ENCODE data around the gene ASB3. TPM values are rescaled to one million over a fixed set of nuclear protein-coding genes. Genes with fewer than 3 reads are reported as not detected.

ASB3 gene
- total RNA-seq, 1 donor from 2014 or later, result 17.3 TPM

- no peak for DNase-seq (ENCODE audit: low read depth)
- no peak for TF ChIP-seq CTCF (IDR thresholded peaks at IDR 0.05; ENCODE audit: insufficient read depth, low read length, poor library complexity, severe bottlenecking)
- no peak overlapping the region for H3K4me3 ChIP-seq (ENCODE audit: low read depth, low read length)
- H3K27me3 ChIP-seq (ENCODE audit: control insufficient read depth, insufficient read depth, low read length), result no peaks in the 10 kb centered on the region
- no peaks in the 10 kb centered on the region for H3K36me3 ChIP-seq (ENCODE audit: control insufficient read depth, insufficient read depth, low read length)
Observed at GRCh38 chr2:53654396-53654795, 132.4 kb downstream of the ASB3 start.

GRCh38 chr2:53652131-53652530 lies 134.6 kb downstream of the ASB3 start:
- Histone ChIP-seq H3K27me3 (ENCODE audit: control insufficient read depth, insufficient read depth, low read length) (no peaks in the 10 kb centered on the region), H3K36me3 (ENCODE audit: control insufficient read depth, insufficient read depth, low read length) (no peaks in the 10 kb centered on the region), H3K4me3 (ENCODE audit: low read depth, low read length) (no peak overlapping the region)
- DNase-seq (ENCODE audit: low read depth), result no peak
- no peak for TF ChIP-seq CTCF (IDR thresholded peaks at IDR 0.05; ENCODE audit: insufficient read depth, low read length, poor library complexity, severe bottlenecking)

- no peak for TF ChIP-seq CTCF (IDR thresholded peaks at IDR 0.05; ENCODE audit: insufficient read depth, low read length, poor library complexity, severe bottlenecking)
- no peak for DNase-seq (ENCODE audit: low read depth)
- Histone ChIP-seq H3K36me3 (ENCODE audit: control insufficient read depth, insufficient read depth, low read length) (no peaks in the 10 kb centered on the region), H3K27me3 (ENCODE audit: control insufficient read depth, insufficient read depth, low read length) (no peaks in the 10 kb centered on the region), H3K4me3 (ENCODE audit: low read depth, low read length) (no peak overlapping the region)
Observed at GRCh38 chr2:53646788-53647187, 140.0 kb downstream of the ASB3 start.

GRCh38 chr2:53641290-53641689 lies 145.5 kb downstream of the ASB3 start:
- no peaks in the 10 kb centered on the region for H3K27me3 ChIP-seq (ENCODE audit: control insufficient read depth, insufficient read depth, low read length)
- TF ChIP-seq CTCF (IDR thresholded peaks at IDR 0.05; ENCODE audit: insufficient read depth, low read length, poor library complexity, severe bottlenecking), result no peak
- no peak for DNase-seq (ENCODE audit: low read depth)
- no peaks in the 10 kb centered on the region for H3K36me3 ChIP-seq (ENCODE audit: control insufficient read depth, insufficient read depth, low read length)
- H3K4me3 ChIP-seq (ENCODE audit: low read depth, low read length), result no peak overlapping the region

GRCh38 chr2:53640466-53640865 lies 146.3 kb downstream of the ASB3 start:
- Histone ChIP-seq H3K27me3 (ENCODE audit: control insufficient read depth, insufficient read depth, low read length) (no peaks in the 10 kb centered on the region), H3K36me3 (ENCODE audit: control insufficient read depth, insufficient read depth, low read length) (no peaks in the 10 kb centered on the region), H3K4me3 (ENCODE audit: low read depth, low read length) (no peak overlapping the region)
- no peak for DNase-seq (ENCODE audit: low read depth)
- TF ChIP-seq CTCF (IDR thresholded peaks at IDR 0.05; ENCODE audit: insufficient read depth, low read length, poor library complexity, severe bottlenecking), result no peak

- no peaks in the 10 kb centered on the region for H3K36me3 ChIP-seq (ENCODE audit: control insufficient read depth, insufficient read depth, low read length)
- DNase-seq (ENCODE audit: low read depth), result no peak
- TF ChIP-seq CTCF (IDR thresholded peaks at IDR 0.05; ENCODE audit: insufficient read depth, low read length, poor library complexity, severe bottlenecking), result no peak
- no peak overlapping the region for H3K4me3 ChIP-seq (ENCODE audit: low read depth, low read length)
- H3K27me3 ChIP-seq (ENCODE audit: control insufficient read depth, insufficient read depth, low read length), result no peaks in the 10 kb centered on the region
Observed at GRCh38 chr2:53636596-53636995, 150.2 kb downstream of the ASB3 start.

All from kidney epithelial cell (primary cell).